NK-92 treated with Interleukin-12 subunit alpha and Interleukin-12 subunit beta, amount 100 ng/mL, for 24 hours (cell line): ENCODE measurements around the gene CDH6.

Experiments used
- DNase-seq: peaks from one replicate; lab custom pipeline; 2025; lab: John Stamatoyannopoulos, UW

The CDH6 gene

DNA sequence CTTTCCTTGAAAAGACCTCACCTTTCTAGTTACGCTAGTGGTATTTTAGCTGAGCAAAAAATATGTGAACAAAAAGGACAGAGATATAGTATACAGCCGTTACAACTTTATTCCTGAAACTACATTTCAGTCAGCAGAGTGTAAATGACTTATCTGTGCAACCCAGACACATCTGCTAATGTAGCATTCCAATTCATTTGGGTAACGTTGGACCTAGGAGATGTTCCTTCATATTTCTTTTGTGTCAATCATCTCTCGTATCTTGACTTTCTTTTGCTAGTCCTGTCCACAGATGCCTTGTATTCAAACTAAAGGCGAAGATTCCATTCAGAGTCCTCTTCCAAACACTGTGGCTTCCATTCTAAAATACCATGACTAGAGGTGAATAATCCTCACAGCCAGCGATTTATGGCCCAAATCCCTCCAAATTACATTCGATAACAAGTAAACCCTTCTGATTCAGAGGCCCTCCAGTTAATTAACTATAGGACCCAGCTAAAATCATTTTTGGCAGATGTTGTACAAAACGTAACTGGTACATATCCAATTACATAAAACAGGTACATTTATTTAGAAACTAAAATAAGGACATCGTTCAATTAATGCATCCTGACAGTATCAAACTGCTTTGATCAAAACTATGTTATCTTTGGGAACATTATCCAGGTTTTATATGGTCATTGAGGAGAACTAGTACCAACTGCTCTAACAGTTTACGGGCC, 182.7 kb downstream of the CDH6 start:
- no peak for DNase-seq

DNA sequence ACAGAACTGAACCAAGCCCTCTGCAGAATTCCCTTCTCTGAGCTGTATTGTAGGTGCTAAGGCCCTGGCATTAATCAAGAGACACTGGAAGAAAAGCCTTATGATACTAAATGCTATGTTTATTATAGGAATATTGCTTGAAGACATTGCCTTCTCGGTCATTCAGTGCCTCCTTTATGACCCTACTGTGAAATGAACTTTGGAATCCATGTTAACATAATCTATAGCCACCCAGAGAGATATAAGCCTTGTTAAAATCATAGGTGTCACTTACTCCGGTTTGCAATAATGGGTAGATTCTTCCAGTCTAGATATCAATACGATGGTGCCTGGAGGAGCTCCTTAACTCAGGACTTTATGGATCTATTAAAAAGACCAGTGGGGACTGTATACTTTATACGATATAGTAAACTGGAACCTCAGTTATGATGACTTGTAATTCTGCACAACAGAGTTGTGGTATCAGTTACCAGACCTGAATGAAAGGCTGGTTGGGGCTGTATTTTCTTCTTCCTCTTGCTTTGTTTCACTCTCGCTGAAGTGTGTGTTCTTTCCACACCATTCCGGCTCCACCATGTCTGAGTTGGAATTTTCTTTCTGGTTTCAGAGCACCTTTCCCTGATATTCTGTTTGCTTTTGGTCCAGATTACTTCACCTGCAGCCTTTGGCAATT, 183.9 kb downstream of the CDH6 start:
- DNase-seq: no peak

DNA sequence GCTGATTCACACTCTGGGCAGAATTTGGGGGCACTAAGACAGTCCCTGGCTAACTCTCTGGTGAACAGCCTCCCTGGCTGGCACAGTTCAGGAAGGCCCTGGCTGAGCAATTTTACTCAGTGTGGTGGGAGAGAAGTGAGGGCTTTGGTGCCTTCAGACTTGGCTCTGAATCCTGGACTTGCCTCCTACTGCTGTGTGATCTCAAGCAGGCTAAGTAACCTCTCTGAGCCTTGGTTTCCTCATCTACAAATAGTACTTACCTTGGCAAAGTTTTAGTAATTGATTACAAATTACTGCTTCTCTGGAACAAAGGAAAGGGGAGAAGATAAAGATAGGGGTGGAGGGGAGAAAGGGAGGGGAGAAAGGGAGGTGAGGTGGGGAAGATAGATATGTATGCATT, 184.7 kb downstream of the CDH6 start:
- DNase-seq: no peak
